Measurements from ENCODE around the gene P4HA3.

DNA sequence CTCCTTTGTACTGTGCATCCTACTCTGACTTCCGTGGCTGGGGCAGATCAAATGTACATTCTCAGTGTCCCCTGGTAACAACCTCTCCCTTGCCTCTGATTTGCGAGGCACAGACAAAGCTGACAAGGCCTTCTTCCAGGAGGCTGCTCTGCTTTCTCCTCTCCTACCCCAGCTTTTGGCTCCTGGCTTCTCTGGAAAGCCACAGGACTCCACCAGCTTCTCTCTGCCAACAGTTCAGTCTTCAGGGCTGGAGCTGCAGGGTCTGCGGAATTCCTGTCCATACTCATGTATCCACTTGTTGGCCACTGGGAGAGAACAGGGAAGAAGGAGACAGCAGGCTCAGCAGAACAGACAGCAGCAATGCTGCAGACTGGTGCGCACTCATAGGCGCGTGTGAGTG, 44.4 kb downstream of the P4HA3 start:
- no peak for TF ChIP-seq CTCF (IDR thresholded peaks at IDR 0.05)
- no peak for TF ChIP-seq POLR2A (IDR thresholded peaks at IDR 0.05)
- no peak for TF ChIP-seq POLR2AphosphoS5 (IDR thresholded peaks at IDR 0.05; ENCODE audit: insufficient read depth in 1 of 2, low read depth in 1 of 2)
